ENCODE data around the gene FSHR.

- TF ChIP-seq CTCF (IDR thresholded peaks at IDR 0.05) (no peak), EZH2 (IDR thresholded peaks at IDR 0.05) (no peak), EZH2phosphoT487 (IDR thresholded peaks at IDR 0.05) (no peak)
Observed at GRCh38 chr2:49122107-49122506, 32.2 kb downstream of the FSHR start.
